Urinary bladder (tissue), 4 donors: ENCODE results near the gene DSCAM. TPM values are rescaled to one million over a fixed set of nuclear protein-coding genes. Genes with fewer than 3 reads are reported as not detected.

Experiments used
- DNase-seq: peaks from one replicate; pipeline ENCODE4 v3.0.0-alpha.2; 2015; ENCODE audit errors: extremely low spot score
- H3K27ac ChIP-seq: one replicate; pipeline ENCODE4 v1.5.1; 2013; ENCODE audit warnings: low read depth, mild to moderate bottlenecking, moderate library complexity
- H3K36me3 ChIP-seq: one replicate; pipeline ENCODE4 v1.6.1; 2013; ENCODE audit warnings: mild to moderate bottlenecking, moderate library complexity; ENCODE audit not compliant: insufficient read depth
- H3K4me1 ChIP-seq: one replicate; pipeline ENCODE4 v1.6.1; 2013; ENCODE audit warnings: mild to moderate bottlenecking, moderate library complexity; ENCODE audit not compliant: insufficient read depth
- H3K4me3 ChIP-seq: one replicate; pipeline ENCODE4 v1.5.1; 2013; ENCODE audit warnings: low read depth, low read length
- WGBS: extraction: QIAGEN DNeasy Blood & Tissue Kit; methylation state at CpG from one replicate; pipeline ENCODE4 v1.1.7; 2013; 5-methylcytosine and 5-hydroxymethylcytosine counted together
- polyA plus RNA-seq: library from polyadenylated mRNA; stranded (reverse); fragments of 200-250 nt; gene quantifications from one replicate; pipeline ENCODE4 v1.2.3, GENCODE V29; 2013
- total RNA-seq: library from RNA; depleted of rRNA; stranded (reverse); fragments of >200 nt; gene quantifications from one replicate; pipeline ENCODE4 v1.2.3, GENCODE V29; 2014
- donor health status: healthy with polysubstance abuse.
- donor health status: healthy.

DSCAM gene
- total and polyA plus RNA-seq, 2 donors = 0.03 to 0.21 TPM

- H3K27ac ChIP-seq = no peak overlapping the region
- H3K4me1 ChIP-seq = no peaks in the 10 kb centered on the region
- no peaks in the 10 kb centered on the region for H3K36me3 ChIP-seq
- no peak overlapping the region for H3K4me3 ChIP-seq
- WGBS = 33% methylated on average over 9 of the region's 9 CpGs
- DNase-seq = no peak
These were observed 210.9 kb downstream of the DSCAM start for GRCh38 chr21:40636026-40636425.

- no peak overlapping the region for H3K4me3 ChIP-seq
- no peaks in the 10 kb centered on the region for H3K36me3 ChIP-seq
- WGBS = 69% methylated on average over 4 of the region's 4 CpGs
- H3K4me1 ChIP-seq = no peaks in the 10 kb centered on the region
- H3K27ac ChIP-seq = no peak overlapping the region
- no peak for DNase-seq
These were observed 211.6 kb downstream of the DSCAM start for GRCh38 chr21:40635391-40635790.

GRCh38 chr21:40634141-40634540, 212.8 kb downstream of the DSCAM start:
- 88% methylated on average over 6 of the region's 6 CpGs for whole genome bisulfite sequencing
- no peak overlapping the region for H3K27ac ChIP-seq
- no peak overlapping the region for H3K4me3 ChIP-seq
- H3K36me3 ChIP-seq = no peaks in the 10 kb centered on the region
- H3K4me1 ChIP-seq = no peaks in the 10 kb centered on the region
- DNase-seq = no peak

GRCh38 chr21:40633048-40633447, 213.9 kb downstream of the DSCAM start:
- no peaks in the 10 kb centered on the region for H3K4me1 ChIP-seq
- WGBS = 85% methylated on average over 9 of the region's 9 CpGs
- no peak for DNase-seq
- H3K27ac ChIP-seq = no peak overlapping the region
- H3K36me3 ChIP-seq = no peaks in the 10 kb centered on the region
- no peak overlapping the region for H3K4me3 ChIP-seq

- no peak overlapping the region for H3K27ac ChIP-seq
- H3K4me3 ChIP-seq = no peak overlapping the region
- H3K4me1 ChIP-seq = no peaks in the 10 kb centered on the region
- DNase-seq = no peak
- 83% methylated on average over 2 of the region's 2 CpGs for WGBS
- H3K36me3 ChIP-seq = no peaks in the 10 kb centered on the region
These were observed 215.7 kb downstream of the DSCAM start for GRCh38 chr21:40631211-40631610.

- no peak overlapping the region for H3K4me3 ChIP-seq
- no peaks in the 10 kb centered on the region for H3K4me1 ChIP-seq
- H3K27ac ChIP-seq = no peak overlapping the region
- H3K36me3 ChIP-seq = no peaks in the 10 kb centered on the region
- WGBS = 95% methylated on average over 3 of the region's 3 CpGs
- DNase-seq = no peak
These were observed 221.0 kb downstream of the DSCAM start for GRCh38 chr21:40625991-40626390.

- no peaks in the 10 kb centered on the region for H3K4me1 ChIP-seq
- WGBS = 74% methylated on average over 1 of the region's 1 CpG
- no peaks in the 10 kb centered on the region for H3K36me3 ChIP-seq
- H3K27ac ChIP-seq = no peak overlapping the region
- DNase-seq = no peak
- H3K4me3 ChIP-seq = no peak overlapping the region
These were observed 223.4 kb downstream of the DSCAM start for GRCh38 chr21:40623528-40623927.

- Histone ChIP-seq H3K27ac (no peak overlapping the region), H3K4me1 (no peaks in the 10 kb centered on the region), H3K36me3 (no peaks in the 10 kb centered on the region), H3K4me3 (no peak overlapping the region)
- WGBS = 19% methylated on average over 4 of the region's 4 CpGs
- no peak for DNase-seq
These were observed 224.4 kb downstream of the DSCAM start for GRCh38 chr21:40622531-40622930.

GRCh38 chr21:40620386-40621145, 226.4 kb downstream of the DSCAM start:
- no peak for DNase-seq
- no peaks in the 10 kb centered on the region for H3K36me3 ChIP-seq
- no peaks in the 10 kb centered on the region for H3K4me1 ChIP-seq
- no peak overlapping the region for H3K27ac ChIP-seq
- WGBS = 43% methylated on average over 7 of the region's 7 CpGs
- no peak overlapping the region for H3K4me3 ChIP-seq

- WGBS = 87% methylated on average over 14 of the region's 14 CpGs
- no peaks in the 10 kb centered on the region for H3K4me1 ChIP-seq
- no peaks in the 10 kb centered on the region for H3K36me3 ChIP-seq
- DNase-seq = no peak
- no peak overlapping the region for H3K27ac ChIP-seq
- no peak overlapping the region for H3K4me3 ChIP-seq
These were observed 228.6 kb downstream of the DSCAM start for GRCh38 chr21:40618191-40618973.

- Histone ChIP-seq H3K4me3 (no peak overlapping the region), H3K36me3 (no peaks in the 10 kb centered on the region), H3K4me1 (no peaks in the 10 kb centered on the region), H3K27ac (no peak overlapping the region)
- DNase-seq = no peak
- 83% methylated on average over 5 of the region's 5 CpGs for WGBS
These were observed 230.6 kb downstream of the DSCAM start for GRCh38 chr21:40616377-40616704.

- H3K4me3 ChIP-seq = no peak overlapping the region
- no peak for DNase-seq
- H3K4me1 ChIP-seq = no peaks in the 10 kb centered on the region
- 39% methylated on average over 9 of the region's 9 CpGs for WGBS
- H3K36me3 ChIP-seq = no peaks in the 10 kb centered on the region
- no peak overlapping the region for H3K27ac ChIP-seq
These were observed 231.2 kb downstream of the DSCAM start for GRCh38 chr21:40615505-40616376.

GRCh38 chr21:40613546-40614030, 233.4 kb downstream of the DSCAM start:
- DNase-seq = no peak
- WGBS = 90% methylated on average over 4 of the region's 4 CpGs
- H3K27ac ChIP-seq = no peak overlapping the region
- H3K36me3 ChIP-seq = no peaks in the 10 kb centered on the region
- no peaks in the 10 kb centered on the region for H3K4me1 ChIP-seq
- no peak overlapping the region for H3K4me3 ChIP-seq
